WTC11 (cell line): ENCODE results near the gene KCNIP4. TPM values are rescaled to one million over a fixed set of nuclear protein-coding genes. Genes with fewer than 3 reads are reported as not detected.

ENCODE experiments used
- ATAC-seq: fragments of 200-7000 bp; cut with Tn5 transposase; 2 replicates; pipeline ENCODE4 v1.10.0; 2021; ENCODE audit warnings: mild to moderate bottlenecking, moderate library complexity
- CTCF ChIA-PET: fragments of 300-600 bp; sonication (Branson Sonifier 250); formaldehyde crosslinking; loops from one replicate; lab custom pipeline; 2021; ENCODE audit warnings: antibody characterized with exemption; lab: Charles Lee
- POLR2A ChIA-PET: fragments of 350-600 bp; sonication (Branson Sonifier 250); formaldehyde crosslinking; loops from one replicate; lab custom pipeline; 2021; ENCODE audit warnings: antibody characterized with exemption; lab: Charles Lee
- DNase-seq: peaks from one replicate; pipeline ENCODE4 v3.0.0; 2021; ENCODE audit warnings: low spot score
- H3K27ac Mint-ChIP-seq: 2 replicates; pipeline ENCODE4 v1.8.0; 2021; ENCODE audit warnings: mixed read lengths
- H3K27me3 Mint-ChIP-seq: 2 replicates; pipeline ENCODE4 v1.8.0; 2021; ENCODE audit warnings: low read depth, mild to moderate bottlenecking, moderate library complexity, mixed read lengths
- H3K36me3 Mint-ChIP-seq: 2 replicates; pipeline ENCODE4 v1.8.0; 2021; ENCODE audit warnings: mixed read lengths
- H3K4me1 Mint-ChIP-seq: 2 replicates; pipeline ENCODE4 v1.8.0; 2022; ENCODE audit warnings: mixed read lengths
- H3K4me3 Mint-ChIP-seq: 2 replicates; pipeline ENCODE4 v1.8.0; 2021; ENCODE audit warnings: mild to moderate bottlenecking, moderate library complexity, mixed read lengths
- H3K9me3 Mint-ChIP-seq: 2 replicates; pipeline ENCODE4 v1.8.0; 2021; ENCODE audit warnings: mixed read lengths
- CBFB ChIP-seq: sonication (generic); formaldehyde crosslinking; IDR thresholded peaks from 2 replicates; pipeline ENCODE4 v1.8.1; 2022; ENCODE audit warnings: mild to moderate bottlenecking, low read depth, missing genetic modification reagents
- CREB1 ChIP-seq: sonication (generic); formaldehyde crosslinking; IDR thresholded peaks from 2 replicates; pipeline ENCODE4 v1.8.0; 2023; ENCODE audit warnings: mild to moderate bottlenecking, missing genetic modification reagents
- CTCF ChIP-seq: fragments of 200-600 bp; IDR thresholded peaks from 2 replicates; pipeline ENCODE4 v1.8.0; 2022; ENCODE audit warnings: antibody characterized with exemption
- ELF4 ChIP-seq: sonication (generic); formaldehyde crosslinking; IDR thresholded peaks from 2 replicates; pipeline ENCODE4 v1.8.1; 2022; ENCODE audit warnings: low read depth, mild to moderate bottlenecking, moderate library complexity, missing genetic modification reagents
- ESRRA ChIP-seq: sonication (generic); formaldehyde crosslinking; IDR thresholded peaks from 2 replicates; pipeline ENCODE4 v1.8.1; 2022; ENCODE audit warnings: mild to moderate bottlenecking, missing genetic modification reagents, borderline replicate concordance
- ETV6 ChIP-seq: sonication (generic); formaldehyde crosslinking; IDR thresholded peaks from 2 replicates; pipeline ENCODE4 v1.8.1; 2022; ENCODE audit warnings: mild to moderate bottlenecking, missing genetic modification reagents
- HMGA2 ChIP-seq: fragments of 250-450 bp; sonication (Bioruptor Pico); IDR thresholded peaks from 2 replicates; pipeline ENCODE4 v1.4.0; 2021; ENCODE audit warnings: mild to moderate bottlenecking, moderate library complexity
- KAT7 ChIP-seq: sonication (generic); formaldehyde crosslinking; IDR thresholded peaks from 2 replicates; pipeline ENCODE4 v1.8.1; 2023; ENCODE audit warnings: missing genetic modification reagents, mild to moderate bottlenecking, borderline replicate concordance
- MYBL2 ChIP-seq: sonication (generic); formaldehyde crosslinking; IDR thresholded peaks from 2 replicates; pipeline ENCODE4 v1.8.1; 2023; ENCODE audit warnings: mild to moderate bottlenecking, moderate library complexity, missing genetic modification reagents
- NFATC4 ChIP-seq: fragments of 250-450 bp; sonication (Bioruptor Pico); IDR thresholded peaks from 2 replicates; pipeline ENCODE4 v1.9.0; 2021; ENCODE audit warnings: mild to moderate bottlenecking
- NFE2L1 ChIP-seq: sonication (generic); formaldehyde crosslinking; IDR thresholded peaks from 2 replicates; pipeline ENCODE4 v1.8.1; 2023; ENCODE audit warnings: missing genetic modification reagents
- NR2C2 ChIP-seq: sonication (generic); formaldehyde crosslinking; IDR thresholded peaks from 2 replicates; pipeline ENCODE4 v1.8.0; 2022; ENCODE audit warnings: mild to moderate bottlenecking, missing genetic modification reagents
- NR3C1 ChIP-seq: sonication (generic); formaldehyde crosslinking; conservative IDR thresholded peaks from 2 replicates; pipeline ENCODE4 v1.8.1; 2023; ENCODE audit warnings: low read depth, mild to moderate bottlenecking, missing genetic modification reagents
- OVOL2 ChIP-seq: fragments of 250-450 bp; sonication (Bioruptor Pico); IDR thresholded peaks from 2 replicates; pipeline ENCODE4 v1.9.0; 2021; ENCODE audit warnings: mild to moderate bottlenecking, borderline replicate concordance
- PRRX2 ChIP-seq: fragments of 250-450 bp; sonication (Bioruptor Pico); IDR thresholded peaks from 2 replicates; pipeline ENCODE4 v1.8.0; 2021; ENCODE audit warnings: mild to moderate bottlenecking
- SMAD3 ChIP-seq: sonication (generic); formaldehyde crosslinking; IDR thresholded peaks from 2 replicates; pipeline ENCODE4 v1.8.0; 2022; ENCODE audit warnings: missing genetic modification reagents, mild to moderate bottlenecking, borderline replicate concordance
- TEAD1 ChIP-seq: sonication (generic); formaldehyde crosslinking; IDR thresholded peaks from 2 replicates; pipeline ENCODE4 v1.8.0; 2022; ENCODE audit warnings: mild to moderate bottlenecking, missing genetic modification reagents
- USF2 ChIP-seq: sonication (generic); formaldehyde crosslinking; IDR thresholded peaks from 2 replicates; pipeline ENCODE4 v1.8.1; 2023; ENCODE audit warnings: mild to moderate bottlenecking, missing genetic modification reagents, moderate library complexity
- ZBTB43 ChIP-seq: sonication (generic); formaldehyde crosslinking; IDR thresholded peaks from 2 replicates; pipeline ENCODE4 v1.8.1; 2023; ENCODE audit warnings: mild to moderate bottlenecking, missing genetic modification reagents
- ZNF121 ChIP-seq: sonication (generic); formaldehyde crosslinking; IDR thresholded peaks from 2 replicates; pipeline ENCODE4 v1.8.0; 2023; ENCODE audit warnings: missing genetic modification reagents
- ZNF138 ChIP-seq: sonication (generic); formaldehyde crosslinking; conservative IDR thresholded peaks from 2 replicates; pipeline ENCODE4 v1.8.1; 2022; ENCODE audit warnings: mild to moderate bottlenecking, moderate library complexity, missing genetic modification reagents
- ZNF423 ChIP-seq: fragments of 250-450 bp; sonication (Bioruptor Pico); IDR thresholded peaks from 2 replicates; pipeline ENCODE4 v2.1.2; 2022; ENCODE audit warnings: mild to moderate bottlenecking, moderate library complexity
- ZNF512 ChIP-seq: sonication (generic); formaldehyde crosslinking; IDR thresholded peaks from 2 replicates; pipeline ENCODE4 v1.8.1; 2022; ENCODE audit warnings: missing genetic modification reagents, borderline replicate concordance
- total RNA-seq: library from RNA; stranded (reverse); gene quantifications from 3 replicates; pipeline ENCODE4 v1.2.3, GENCODE V29; 2021
- TF ChIP-seq, protein P1 (sequence below): sonication (generic); formaldehyde crosslinking; IDR thresholded peaks from 2 replicates; pipeline ENCODE4 v1.8.1; 2022; ENCODE audit warnings: mild to moderate bottlenecking, moderate library complexity, missing genetic modification reagents
- TF ChIP-seq, protein P2 (sequence below): sonication (generic); formaldehyde crosslinking; IDR thresholded peaks from 2 replicates; pipeline ENCODE4 v1.8.1; 2023; ENCODE audit warnings: mild to moderate bottlenecking, moderate library complexity, missing genetic modification reagents

Gene KCNIP4
- total RNA-seq, 1 experiment from 2014 or later: not detected

DNA sequence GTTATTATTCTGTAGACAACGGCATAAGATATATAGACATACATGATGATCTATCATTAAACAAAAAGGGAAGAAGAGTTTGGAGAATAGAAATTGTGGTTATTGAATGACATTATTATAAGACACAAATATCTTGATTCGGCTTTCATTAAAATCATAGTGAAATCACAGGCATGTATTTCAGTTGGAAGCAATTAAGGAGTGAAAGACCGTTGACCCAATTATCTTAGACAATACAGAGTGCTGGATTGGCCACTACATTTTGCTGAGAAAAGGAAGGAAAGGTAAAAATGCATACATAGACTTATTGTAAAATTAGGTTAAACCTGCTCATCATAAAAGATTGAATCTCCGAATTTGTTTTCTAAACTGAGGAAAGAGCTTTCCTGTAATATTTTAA lies 209.8 kb downstream of the KCNIP4 start:
- Mint-ChIP-seq H3K27me3 (no peaks in the 10 kb centered on the region; the same call in 1 of the 2 replicates), H3K36me3 (no peaks in the 10 kb centered on the region; the same call in 1 of the 2 replicates), H3K9me3 (peaks cover 10% of the 10 kb centered on the region), H3K4me1 (peaks cover 3% of the 10 kb centered on the region; the same call in 1 of the 2 replicates), H3K27ac (no peak overlapping the region), H3K4me3 (no peak overlapping the region)
- ATAC-seq (no peak), DNase-seq (no peak)
- TF ChIP-seq ESRRA (CRISPR knock-in tag) (no peak), SMAD3 (CRISPR knock-in tag) (no peak), ZBTB43 (CRISPR knock-in tag) (no peak), TEAD1 (no peak), ZNF121 (CRISPR knock-in tag) (no peak), CREB1 (no peak), ZNF512 (CRISPR knock-in tag) (no peak), ELF4 (no peak), PRRX2 (no peak), HMGA2 (CRISPR knock-in tag) (no peak), CBFB (CRISPR knock-in tag) (no peak), KAT7 (CRISPR knock-in tag) (no peak), NFE2L1 (no peak)
- TF ChIP-seq, protein P1, sequence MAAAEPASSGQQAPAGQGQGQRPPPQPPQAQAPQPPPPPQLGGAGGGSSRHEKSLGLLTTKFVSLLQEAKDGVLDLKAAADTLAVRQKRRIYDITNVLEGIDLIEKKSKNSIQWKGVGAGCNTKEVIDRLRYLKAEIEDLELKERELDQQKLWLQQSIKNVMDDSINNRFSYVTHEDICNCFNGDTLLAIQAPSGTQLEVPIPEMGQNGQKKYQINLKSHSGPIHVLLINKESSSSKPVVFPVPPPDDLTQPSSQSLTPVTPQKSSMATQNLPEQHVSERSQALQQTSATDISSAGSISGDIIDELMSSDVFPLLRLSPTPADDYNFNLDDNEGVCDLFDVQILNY (CRISPR knock-in tag): no peak
- TF ChIP-seq, protein P2, sequence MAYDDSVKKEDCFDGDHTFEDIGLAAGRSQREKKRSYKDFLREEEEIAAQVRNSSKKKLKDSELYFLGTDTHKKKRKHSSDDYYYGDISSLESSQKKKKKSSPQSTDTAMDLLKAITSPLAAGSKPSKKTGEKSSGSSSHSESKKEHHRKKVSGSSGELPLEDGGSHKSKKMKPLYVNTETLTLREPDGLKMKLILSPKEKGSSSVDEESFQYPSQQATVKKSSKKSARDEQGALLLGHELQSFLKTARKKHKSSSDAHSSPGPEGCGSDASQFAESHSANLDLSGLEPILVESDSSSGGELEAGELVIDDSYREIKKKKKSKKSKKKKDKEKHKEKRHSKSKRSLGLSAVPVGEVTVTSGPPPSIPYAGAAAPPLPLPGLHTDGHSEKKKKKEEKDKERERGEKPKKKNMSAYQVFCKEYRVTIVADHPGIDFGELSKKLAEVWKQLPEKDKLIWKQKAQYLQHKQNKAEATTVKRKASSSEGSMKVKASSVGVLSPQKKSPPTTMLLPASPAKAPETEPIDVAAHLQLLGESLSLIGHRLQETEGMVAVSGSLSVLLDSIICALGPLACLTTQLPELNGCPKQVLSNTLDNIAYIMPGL (CRISPR knock-in tag): no peak
- POLR2A ChIA-PET: no interaction called here
- CTCF ChIA-PET: no interaction called here

GRCh38 chr4:21735866-21736265 lies 212.7 kb downstream of the KCNIP4 start:
- DNase-seq: no peak
- CTCF ChIA-PET: no interaction called here
- TF ChIP-seq OVOL2 (no peak), MYBL2 (CRISPR knock-in tag) (no peak), SMAD3 (CRISPR knock-in tag) (no peak), NFATC4 (CRISPR knock-in tag) (no peak), NR3C1 (no peak), ZNF423 (CRISPR knock-in tag) (no peak), ZNF138 (CRISPR knock-in tag) (no peak), NR2C2 (CRISPR knock-in tag) (no peak), USF2 (CRISPR knock-in tag) (no peak), ETV6 (CRISPR knock-in tag) (no peak), CTCF (no peak), ZNF121 (CRISPR knock-in tag) (no peak)
- TF ChIP-seq, all 79 proteins: peak for 0
- peaks cover 3% of the 10 kb centered on the region; the same call in 1 of the 2 replicates for H3K4me1 Mint-ChIP-seq
- no peaks in the 10 kb centered on the region for H3K36me3 Mint-ChIP-seq
- ATAC-seq: no peak
- no peaks in the 10 kb centered on the region for H3K9me3 Mint-ChIP-seq
- H3K4me3 Mint-ChIP-seq: no peak overlapping the region
- H3K27ac Mint-ChIP-seq: no peak overlapping the region
- no peaks in the 10 kb centered on the region; the same call in 1 of the 2 replicates for H3K27me3 Mint-ChIP-seq
- POLR2A ChIA-PET: no interaction called here
